Astrocyte of the spinal cord (primary cell): Measurements from ENCODE around the gene GRIPAP1.
A peak's percentile ranks its signal among the peaks of the same experiment; 100 is the strongest.

Source experiments
- DNase-seq: peaks from one replicate; pipeline ENCODE4 v3.0.0; 2011; ENCODE audit warnings: low read depth, low spot score
- H3K4me3 ChIP-seq: 2 replicates; pipeline ENCODE4 v1.5.1; 2011; ENCODE audit warnings: low read depth, mild to moderate bottlenecking, low read length, moderate library complexity
- in situ Hi-C: cut with HindIII; loops from 2 replicates; pipeline ENCODE4 v1.10.0; 2017; ENCODE audit warnings: low sequenced_read_pairs
- TF ChIP-seq, protein P1 (sequence below): IDR thresholded peaks from 2 replicates; pipeline ENCODE4 v1.5.1; 2012; ENCODE audit warnings: low read depth, mild to moderate bottlenecking, low read length, inconsistent platforms

The GRIPAP1 gene

DNA sequence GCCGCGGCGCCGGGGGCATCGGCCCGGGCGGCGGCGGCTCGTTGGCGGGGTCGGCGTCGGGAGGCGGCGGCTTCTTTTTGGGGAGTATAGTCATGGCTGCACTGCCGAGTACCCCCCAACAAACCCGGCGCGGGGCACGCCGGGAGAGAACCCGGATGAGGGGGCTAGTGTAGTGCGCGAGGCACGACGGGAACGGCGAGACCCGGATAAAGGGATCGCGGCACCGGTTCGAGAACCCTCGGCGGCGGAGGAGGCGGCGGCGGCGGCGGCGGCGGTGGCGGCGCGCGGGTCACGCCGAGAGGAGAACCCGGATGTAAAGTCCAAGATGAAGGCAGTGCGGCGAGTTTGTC is 44.6 kb downstream of the GRIPAP1 start, which contains the start of gene OTUD5:
Gene OTUD5 (minus strand): TSS at position 131 of the 350 bp plus-strand sequence. CDS start 37 bp downstream, at position 94.
- no peak for DNase-seq
- in situ Hi-C loops, result no loop called here
- TF ChIP-seq, protein P1, sequence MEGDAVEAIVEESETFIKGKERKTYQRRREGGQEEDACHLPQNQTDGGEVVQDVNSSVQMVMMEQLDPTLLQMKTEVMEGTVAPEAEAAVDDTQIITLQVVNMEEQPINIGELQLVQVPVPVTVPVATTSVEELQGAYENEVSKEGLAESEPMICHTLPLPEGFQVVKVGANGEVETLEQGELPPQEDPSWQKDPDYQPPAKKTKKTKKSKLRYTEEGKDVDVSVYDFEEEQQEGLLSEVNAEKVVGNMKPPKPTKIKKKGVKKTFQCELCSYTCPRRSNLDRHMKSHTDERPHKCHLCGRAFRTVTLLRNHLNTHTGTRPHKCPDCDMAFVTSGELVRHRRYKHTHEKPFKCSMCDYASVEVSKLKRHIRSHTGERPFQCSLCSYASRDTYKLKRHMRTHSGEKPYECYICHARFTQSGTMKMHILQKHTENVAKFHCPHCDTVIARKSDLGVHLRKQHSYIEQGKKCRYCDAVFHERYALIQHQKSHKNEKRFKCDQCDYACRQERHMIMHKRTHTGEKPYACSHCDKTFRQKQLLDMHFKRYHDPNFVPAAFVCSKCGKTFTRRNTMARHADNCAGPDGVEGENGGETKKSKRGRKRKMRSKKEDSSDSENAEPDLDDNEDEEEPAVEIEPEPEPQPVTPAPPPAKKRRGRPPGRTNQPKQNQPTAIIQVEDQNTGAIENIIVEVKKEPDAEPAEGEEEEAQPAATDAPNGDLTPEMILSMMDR, result no peak

DNA sequence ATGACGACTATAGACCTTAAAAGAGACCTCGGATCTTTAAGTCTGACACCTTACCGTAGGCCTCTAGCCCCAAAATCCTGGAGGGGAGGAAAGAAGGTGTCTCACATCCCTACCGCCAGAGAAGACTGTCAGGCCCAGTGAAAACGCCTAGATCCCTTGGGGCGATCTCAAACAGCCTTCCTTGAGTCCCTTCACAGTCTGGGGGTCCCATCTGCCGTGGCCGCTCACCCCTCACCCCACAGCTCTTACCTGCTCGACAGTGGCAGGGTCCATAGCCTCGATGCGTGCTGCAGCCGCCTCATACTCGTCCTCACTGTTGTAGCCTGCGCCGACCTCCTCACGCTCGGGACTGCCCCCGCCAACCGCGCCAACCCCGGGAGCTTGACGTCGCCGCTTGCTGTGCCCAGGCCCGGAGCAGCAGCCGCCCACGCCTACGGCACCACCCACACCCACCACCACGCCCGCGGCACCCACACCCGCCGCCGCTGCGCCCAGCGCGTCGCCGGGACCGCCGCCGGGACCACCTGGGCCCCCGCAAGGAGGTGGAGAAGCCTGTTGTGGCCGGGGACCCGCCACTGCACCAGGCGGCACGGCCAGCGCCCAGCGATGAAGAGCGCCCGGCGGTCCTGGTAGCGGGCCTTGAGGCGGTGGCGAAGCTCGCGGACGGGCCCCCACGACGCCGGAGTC is 45.2 kb downstream of the GRIPAP1 start:
- H3K4me3 ChIP-seq, result peak overlapping the region; percentile 70
- DNase-seq, result no peak
- in situ Hi-C loops, result no loop called here
- TF ChIP-seq, protein P1, result no peak

More for the DNA sequence above, 44.6 kb downstream of the GRIPAP1 start, which contains the start of gene OTUD5:
- H3K4me3 ChIP-seq, result peak within 1 kb of the TSS; percentile 70

DNA sequence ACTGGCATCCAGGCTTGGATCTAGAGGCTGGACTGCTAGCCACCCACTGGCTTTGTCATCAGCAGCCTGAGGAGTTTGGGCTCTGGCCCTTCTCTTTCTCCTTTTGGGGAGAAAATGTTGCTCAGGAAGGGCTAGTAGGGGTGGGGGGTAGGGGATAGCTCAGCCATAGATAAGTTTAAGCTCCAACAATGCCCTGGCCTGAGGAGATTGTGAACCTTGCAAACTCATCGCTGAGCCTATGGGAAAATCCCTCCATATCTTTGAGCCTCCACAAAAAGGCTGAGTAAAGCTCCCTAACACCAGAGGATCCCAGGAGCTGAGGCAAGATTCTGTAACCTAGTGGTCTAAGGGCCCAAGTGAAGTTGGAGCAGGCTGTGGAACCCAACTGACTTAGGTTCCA is 53.5 kb downstream of the GRIPAP1 start:
- no peak overlapping the region for H3K4me3 ChIP-seq
- in situ Hi-C loops, result no loop called here
- no peak for DNase-seq
- TF ChIP-seq, protein P1, result no peak

GRCh38 chrX:48945517-48946348 is 56.3 kb downstream of the GRIPAP1 start:
- in situ Hi-C loops, result no loop called here
- TF ChIP-seq, protein P1, result peak; percentile 83
- H3K4me3 ChIP-seq, result no peak overlapping the region
- peak; percentile 45 for DNase-seq

- in situ Hi-C loops, result no loop called here
- no peak overlapping the region for H3K4me3 ChIP-seq
- no peak for DNase-seq
- TF ChIP-seq, protein P1, result no peak
These were observed 59.2 kb downstream of the GRIPAP1 start for GRCh38 chrX:48942895-48943294.

DNA sequence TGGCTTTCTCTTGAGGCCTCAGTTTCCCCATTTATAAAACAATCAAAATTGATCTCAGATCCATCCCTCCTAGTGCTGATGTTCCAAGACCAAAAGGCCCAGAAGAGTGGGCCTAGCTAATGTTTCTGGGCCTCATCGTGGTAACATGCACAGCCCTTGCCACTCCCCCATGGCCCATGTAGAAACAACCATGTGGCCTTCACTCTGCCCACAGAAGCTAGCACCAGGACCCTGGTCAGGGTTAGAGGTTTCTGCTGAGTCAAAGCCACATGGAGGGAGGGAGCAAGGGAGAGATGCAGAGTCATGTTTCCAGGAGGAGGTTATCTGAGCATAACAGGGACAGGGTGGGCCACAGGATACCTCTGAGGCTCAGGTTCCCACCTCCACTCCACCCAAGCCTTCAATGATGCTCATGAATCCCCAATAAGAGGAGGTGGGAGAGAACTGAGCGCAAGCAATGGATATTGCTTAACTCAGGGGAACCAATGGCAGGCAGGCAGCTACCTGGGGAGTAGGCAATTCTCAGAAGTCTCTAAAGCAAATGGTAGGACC is 61.6 kb downstream of the GRIPAP1 start:
- DNase-seq, result no peak
- TF ChIP-seq, protein P1, result no peak
- H3K4me3 ChIP-seq, result no peak overlapping the region
- in situ Hi-C loops, result no loop called here
